A549 (cell line): ENCODE results near the gene KRTAP10-9.

Experiments
- CTCF ChIP-seq: fragments of >200 bp; sonication (Bioruptor Twin); formaldehyde crosslinking; IDR thresholded peaks from 3 replicates; pipeline ENCODE4 v1.5.1; 2016
- FOSL2 ChIP-seq, 2 experiments: fragments of 450-650 bp in 1 of 2; fragments of >200 bp in 1 of 2; sonication (Bioruptor Twin) in 1 of 2; formaldehyde crosslinking; IDR thresholded peaks; 2 replicates each; pipeline versions ENCODE4 v1.5.0 to v1.6.1; 2016 to 2020; ENCODE audit warnings: mild to moderate bottlenecking in 1 of 2, moderate library complexity in 1 of 2
- HOXA7 ChIP-seq: fragments of 250-450 bp; sonication (Bioruptor Pico); IDR thresholded peaks from 2 replicates; pipeline ENCODE4 v1.5.0; 2020; ENCODE audit warnings: mild to moderate bottlenecking, moderate library complexity
- TP53 ChIP-seq: fragments of 250-450 bp; sonication (Bioruptor Pico); IDR thresholded peaks from 2 replicates; pipeline ENCODE4 v1.5.0; 2021; ENCODE audit warnings: mild to moderate bottlenecking, moderate library complexity

- TF ChIP-seq CTCF = no peak
- no peak for TF ChIP-seq HOXA7
- TF ChIP-seq FOSL2 (IDR thresholded peaks at IDR 0.05) = no peak
- no peak for TF ChIP-seq FOSL2 (CRISPR knock-in tag; IDR thresholded peaks at IDR 0.05)
- no peak for TF ChIP-seq TP53 (CRISPR knock-in tag)
Observed at GRCh38 chr21:44579833-44580144, 47.1 kb upstream of the KRTAP10-9 start.
